Glutamatergic neuron (in vitro differentiated cells): Measurements from ENCODE around the gene ATG9B. TPM values are rescaled to one million over a fixed set of nuclear protein-coding genes. Genes with fewer than 3 reads are reported as not detected.

Source experiments
- DNase-seq: peaks from one replicate; pipeline ENCODE4 v3.0.0; 2022
- H3K27ac Mint-ChIP-seq: one replicate; pipeline ENCODE4 v1.8.0; 2020; ENCODE audit warnings: mild to moderate bottlenecking, mixed read lengths, inconsistent platforms; ENCODE audit not compliant: unreplicated experiment
- H3K27me3 Mint-ChIP-seq: one replicate; pipeline ENCODE4 v1.8.0; 2020; ENCODE audit warnings: mild to moderate bottlenecking, moderate library complexity, mixed read lengths, inconsistent platforms; ENCODE audit not compliant: unreplicated experiment
- H3K36me3 Mint-ChIP-seq: one replicate; pipeline ENCODE4 v1.8.0; 2020; ENCODE audit warnings: mild to moderate bottlenecking, mixed read lengths, inconsistent platforms; ENCODE audit not compliant: unreplicated experiment
- H3K4me1 Mint-ChIP-seq: one replicate; pipeline ENCODE4 v1.8.0; 2020; ENCODE audit warnings: mild to moderate bottlenecking, low read depth, mixed read lengths, inconsistent platforms; ENCODE audit not compliant: unreplicated experiment
- H3K4me3 Mint-ChIP-seq: one replicate; pipeline ENCODE4 v1.8.0; 2020; ENCODE audit warnings: mild to moderate bottlenecking, mixed read lengths, inconsistent platforms; ENCODE audit not compliant: unreplicated experiment
- H3K9me3 Mint-ChIP-seq: one replicate; pipeline ENCODE4 v1.8.0; 2020; ENCODE audit warnings: mild to moderate bottlenecking, moderate library complexity, mixed read lengths, inconsistent platforms; ENCODE audit not compliant: unreplicated experiment
- total RNA-seq: library from RNA; stranded (reverse); fragmentation: NEBNext Ultra II Directional; extraction: Animal tissue kit (Norgen Biotek cat#: 25700); gene quantifications from one replicate; pipeline ENCODE4 v1.2.1, GENCODE V29; 2021; ENCODE audit not compliant: unreplicated experiment
- TF ChIP-seq, protein P1 (sequence below): fragments of 200-600 bp; sonication (generic); IDR thresholded peaks from one replicate; pipeline ENCODE4 v1.5.0; 2021; ENCODE audit not compliant: partially characterized antibody, unreplicated experiment

ATG9B gene
- total RNA-seq, 1 donor from 2014 or later = 9.4 TPM

DNA sequence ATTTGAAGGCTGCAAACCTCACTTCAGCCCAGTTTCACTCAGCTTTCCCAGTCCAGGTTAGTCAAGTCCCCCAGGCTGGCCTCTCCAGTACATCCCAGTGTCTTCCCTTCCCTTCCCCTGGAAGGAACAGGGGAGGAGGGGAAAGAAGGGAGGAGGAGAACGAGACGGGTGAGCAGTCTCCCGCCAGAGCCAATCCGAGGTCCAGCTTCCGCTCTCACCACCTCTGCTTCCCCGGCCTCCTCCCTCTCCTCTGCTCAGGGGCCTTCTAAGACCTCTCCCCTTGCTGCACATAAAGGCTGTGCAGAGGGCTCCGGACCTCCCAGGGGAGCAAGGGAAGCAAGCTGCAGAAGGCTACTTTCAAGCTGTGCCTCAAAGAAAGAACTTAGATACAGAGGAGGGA, 4.1 kb downstream of the ATG9B start:
- peaks cover 26% of the 10 kb centered on the region for H3K27me3 Mint-ChIP-seq

DNA sequence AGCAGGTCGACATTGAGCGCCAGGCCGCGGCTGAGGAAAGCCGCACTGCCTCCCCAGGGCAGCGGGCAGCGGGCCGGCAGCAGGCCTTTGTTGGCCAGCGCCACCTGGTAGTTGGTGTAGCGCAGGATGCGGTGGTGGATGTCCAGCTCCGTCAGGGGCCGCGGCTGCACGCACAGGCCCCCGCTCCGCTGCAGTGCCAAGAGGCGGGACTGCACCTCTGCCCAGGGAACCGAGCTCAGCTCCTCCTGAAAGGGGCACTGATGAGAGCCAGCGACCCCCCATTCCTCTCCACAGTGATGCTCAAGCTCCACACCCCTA, 5.2 kb downstream of the ATG9B start:
- H3K27me3 Mint-ChIP-seq = peaks cover 28% of the 10 kb centered on the region
- H3K27ac Mint-ChIP-seq = peak overlapping the region; percentile 98
- peak overlapping the region; percentile 70 for H3K4me3 Mint-ChIP-seq
- peaks cover 31% of the 10 kb centered on the region for H3K9me3 Mint-ChIP-seq
- TF ChIP-seq, protein P1, sequence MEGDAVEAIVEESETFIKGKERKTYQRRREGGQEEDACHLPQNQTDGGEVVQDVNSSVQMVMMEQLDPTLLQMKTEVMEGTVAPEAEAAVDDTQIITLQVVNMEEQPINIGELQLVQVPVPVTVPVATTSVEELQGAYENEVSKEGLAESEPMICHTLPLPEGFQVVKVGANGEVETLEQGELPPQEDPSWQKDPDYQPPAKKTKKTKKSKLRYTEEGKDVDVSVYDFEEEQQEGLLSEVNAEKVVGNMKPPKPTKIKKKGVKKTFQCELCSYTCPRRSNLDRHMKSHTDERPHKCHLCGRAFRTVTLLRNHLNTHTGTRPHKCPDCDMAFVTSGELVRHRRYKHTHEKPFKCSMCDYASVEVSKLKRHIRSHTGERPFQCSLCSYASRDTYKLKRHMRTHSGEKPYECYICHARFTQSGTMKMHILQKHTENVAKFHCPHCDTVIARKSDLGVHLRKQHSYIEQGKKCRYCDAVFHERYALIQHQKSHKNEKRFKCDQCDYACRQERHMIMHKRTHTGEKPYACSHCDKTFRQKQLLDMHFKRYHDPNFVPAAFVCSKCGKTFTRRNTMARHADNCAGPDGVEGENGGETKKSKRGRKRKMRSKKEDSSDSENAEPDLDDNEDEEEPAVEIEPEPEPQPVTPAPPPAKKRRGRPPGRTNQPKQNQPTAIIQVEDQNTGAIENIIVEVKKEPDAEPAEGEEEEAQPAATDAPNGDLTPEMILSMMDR = no peak
- H3K36me3 Mint-ChIP-seq = no peaks in the 10 kb centered on the region
- DNase-seq = no peak
- peaks cover 37% of the 10 kb centered on the region for H3K4me1 Mint-ChIP-seq

More for the DNA sequence above, 4.1 kb downstream of the ATG9B start:
- DNase-seq = peak; percentile 75
- H3K36me3 Mint-ChIP-seq = no peaks in the 10 kb centered on the region
- H3K4me3 Mint-ChIP-seq = peak overlapping the region; percentile 75
- TF ChIP-seq, protein P1 = no peak
- peak overlapping the region; percentile 98 for H3K27ac Mint-ChIP-seq
- H3K4me1 Mint-ChIP-seq = peaks cover 43% of the 10 kb centered on the region
- peaks cover 28% of the 10 kb centered on the region for H3K9me3 Mint-ChIP-seq

DNA sequence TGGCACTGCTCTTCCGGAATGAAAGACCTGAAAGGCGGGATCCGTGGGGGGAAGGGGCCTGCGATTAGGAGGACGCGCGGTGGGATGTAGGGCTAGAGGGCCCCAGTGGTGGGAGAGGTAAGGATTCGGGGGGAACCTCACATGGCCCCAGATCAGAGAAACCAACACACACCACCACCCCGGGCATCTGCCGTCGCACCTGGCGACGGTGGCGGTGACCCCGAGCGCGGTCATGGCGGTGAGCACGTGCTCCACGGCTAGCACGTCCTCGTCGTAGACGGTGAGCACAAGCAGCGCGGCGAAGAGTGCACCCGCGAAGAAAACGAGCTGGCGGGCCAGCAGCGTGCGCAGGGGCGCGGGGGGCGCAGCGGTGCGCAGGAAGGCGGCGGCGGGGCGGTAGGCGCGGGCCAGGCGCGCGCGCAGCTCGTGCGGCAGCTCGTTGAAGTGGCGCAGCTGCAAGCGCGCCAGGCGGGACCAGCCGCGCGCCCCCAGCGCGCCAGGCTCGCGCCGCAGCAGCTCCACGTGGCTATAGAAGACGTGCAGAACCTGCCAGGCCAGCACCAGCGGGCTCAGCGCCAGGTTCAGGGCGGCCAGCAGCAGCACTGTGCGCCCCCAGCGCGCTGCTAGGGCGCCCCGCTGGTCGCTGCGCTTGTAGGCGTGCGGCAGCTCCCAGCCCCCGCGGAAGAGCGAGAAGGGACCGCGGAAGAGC, 5.7 kb downstream of the ATG9B start:
- Mint-ChIP-seq H3K27ac (peak overlapping the region; percentile 66), H3K4me3 (peak overlapping the region; percentile 86), H3K4me1 (peaks cover 37% of the 10 kb centered on the region), H3K27me3 (peaks cover 28% of the 10 kb centered on the region), H3K9me3 (peaks cover 33% of the 10 kb centered on the region), H3K36me3 (no peaks in the 10 kb centered on the region)
- TF ChIP-seq, protein P1 = peak; percentile 47
- DNase-seq = peak; percentile 60

DNA sequence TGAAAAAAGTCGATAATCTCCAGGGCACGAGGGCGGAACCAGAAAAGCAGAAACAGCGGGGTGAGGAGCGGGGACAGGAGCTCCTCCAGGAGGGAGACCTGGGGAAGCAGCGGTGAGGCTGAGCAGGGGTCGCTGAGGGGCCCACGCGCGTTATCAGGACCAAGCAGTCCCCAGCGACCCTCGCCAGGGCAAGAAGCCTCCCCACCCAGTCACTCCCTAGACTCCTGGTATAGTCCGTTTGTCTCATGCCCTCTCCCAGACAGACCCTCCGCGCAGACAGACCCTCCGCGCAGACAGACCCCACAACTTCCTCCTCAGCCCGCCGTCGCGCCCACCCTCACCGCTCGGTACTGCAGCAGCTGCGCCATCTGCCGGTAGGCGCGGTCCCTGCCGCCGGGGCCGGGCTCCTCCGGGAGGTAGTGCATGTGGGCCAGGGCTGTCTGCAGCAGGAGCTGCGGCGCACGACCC, 6.3 kb downstream of the ATG9B start:
- peak overlapping the region; percentile 86 for H3K4me3 Mint-ChIP-seq
- peak; percentile 94 for DNase-seq
- peaks cover 32% of the 10 kb centered on the region for H3K4me1 Mint-ChIP-seq
- H3K9me3 Mint-ChIP-seq = peaks cover 28% of the 10 kb centered on the region
- TF ChIP-seq, protein P1 = peak; percentile 90
- H3K27me3 Mint-ChIP-seq = peaks cover 25% of the 10 kb centered on the region
- no peaks in the 10 kb centered on the region for H3K36me3 Mint-ChIP-seq
- peak overlapping the region; percentile 80 for H3K27ac Mint-ChIP-seq

DNA sequence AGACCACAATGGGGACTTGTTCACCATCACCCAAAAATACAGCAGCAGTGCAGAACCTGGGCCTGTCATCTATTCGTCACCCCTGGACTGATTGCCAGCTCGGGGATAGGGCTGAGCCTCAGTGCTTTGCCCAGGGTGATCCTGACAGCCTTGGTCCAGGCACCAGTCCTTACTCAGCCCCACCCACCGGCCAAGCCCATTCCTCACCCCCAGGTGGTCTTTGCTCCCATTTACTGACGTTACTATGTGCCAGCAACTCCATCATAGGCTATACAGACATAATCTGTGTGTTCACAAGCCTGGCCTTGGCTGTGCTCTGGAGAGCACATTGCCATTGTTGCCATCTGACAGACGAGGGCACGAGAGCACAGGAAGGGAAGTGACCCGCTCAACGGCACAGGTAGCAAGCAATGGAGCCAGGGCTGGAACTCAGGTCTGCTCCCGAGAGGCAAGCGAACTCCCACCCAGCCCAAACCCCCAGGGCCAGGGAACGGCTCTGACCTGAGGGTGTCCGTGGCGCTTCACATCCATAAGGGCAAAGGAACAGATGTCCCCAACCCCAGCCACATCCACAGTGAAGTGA, 6.8 kb downstream of the ATG9B start:
- Mint-ChIP-seq H3K27ac (peak overlapping the region; percentile 80), H3K27me3 (peaks cover 25% of the 10 kb centered on the region), H3K9me3 (peaks cover 25% of the 10 kb centered on the region), H3K36me3 (no peaks in the 10 kb centered on the region), H3K4me3 (peak overlapping the region; percentile 86), H3K4me1 (peaks cover 32% of the 10 kb centered on the region)
- no peak for DNase-seq
- TF ChIP-seq, protein P1 = no peak
